GM12878 (cell line): ENCODE measurements around the gene ZNF512B.

ENCODE experiments used
- CHD1 ChIP-seq: IDR thresholded peaks from 2 replicates; pipeline ENCODE4 v1.6.1; 2012; ENCODE audit warnings: low read depth, low read length, improper control_type of control experiment
- CHD2 ChIP-seq: IDR thresholded peaks from 2 replicates; pipeline ENCODE4 v1.6.1; 2011; ENCODE audit warnings: low read depth, low read length, improper control_type of control experiment, borderline replicate concordance
- JUND ChIP-seq: IDR thresholded peaks from 2 replicates; pipeline ENCODE4 v1.6.1; 2012; ENCODE audit warnings: low read depth, mild to moderate bottlenecking, low read length, improper control_type of control experiment, moderate library complexity
- MXI1 ChIP-seq: fragments of 150-350 bp; IDR thresholded peaks from 2 replicates; pipeline ENCODE4 v1.6.1; 2011; ENCODE audit warnings: low read depth, mild to moderate bottlenecking, inconsistent platforms, low read length, improper control_type of control experiment
- NFYB ChIP-seq: IDR thresholded peaks from 2 replicates; pipeline ENCODE4 v1.6.1; 2011; ENCODE audit warnings: low read depth, mild to moderate bottlenecking, low read length, improper control_type of control experiment, moderate library complexity; ENCODE audit not compliant: insufficient read depth
- POLR2A ChIP-seq: IDR thresholded peaks from 2 replicates; pipeline ENCODE4 v1.6.1; 2011; ENCODE audit warnings: low read depth, mild to moderate bottlenecking, low read length
- POLR2AphosphoS2 ChIP-seq: IDR thresholded peaks from 2 replicates; pipeline ENCODE4 v1.6.1; 2011; ENCODE audit warnings: low read depth, mild to moderate bottlenecking, low read length, improper control_type of control experiment, moderate library complexity
- POLR2AphosphoS5 ChIP-seq: IDR thresholded peaks from 2 replicates; pipeline ENCODE4 v1.6.1; 2011; ENCODE audit warnings: mild to moderate bottlenecking, low read length, inconsistent platforms
- RAD21 ChIP-seq: IDR thresholded peaks from 2 replicates; pipeline ENCODE4 v1.6.1; 2011; ENCODE audit warnings: mild to moderate bottlenecking, low read depth, low read length, moderate library complexity; ENCODE audit not compliant: insufficient read depth
- STAT1 ChIP-seq: fragments of 450-650 bp; conservative IDR thresholded peaks from 2 replicates; pipeline ENCODE4 v1.6.1; 2014; ENCODE audit warnings: antibody characterized with exemption, mild to moderate bottlenecking
- TF ChIP-seq, protein P1 (sequence below), 3 experiments: IDR thresholded peaks in 2 of 3; conservative IDR thresholded peaks in 1 of 3; 2 replicates each; pipeline ENCODE4 v1.5.1; 2011; ENCODE audit warnings: low read depth in 3 of 3, low read length in 3 of 3, mild to moderate bottlenecking in 3 of 3, control low read depth in 2 of 3, moderate library complexity in 2 of 3, inconsistent platforms in 1 of 3, mixed read lengths in 1 of 3; ENCODE audit not compliant: control insufficient read depth in 2 of 3, insufficient read depth in 1 of 3; ENCODE audit errors: extremely low read depth in 1 of 3
- TF ChIP-seq, protein P2 (sequence below): IDR thresholded peaks from 2 replicates; pipeline ENCODE4 v1.6.1; 2012; ENCODE audit warnings: low read length, inconsistent platforms
- TF ChIP-seq, protein P3 (sequence below): IDR thresholded peaks from 2 replicates; pipeline ENCODE4 v1.6.1; 2012; ENCODE audit warnings: low read depth, low read length, improper control_type of control experiment
- TF ChIP-seq, protein P4 (sequence below): fragments of 450-650 bp; IDR thresholded peaks from 2 replicates; pipeline ENCODE4 v1.6.1; 2016; ENCODE audit warnings: mild to moderate bottlenecking

DNA sequence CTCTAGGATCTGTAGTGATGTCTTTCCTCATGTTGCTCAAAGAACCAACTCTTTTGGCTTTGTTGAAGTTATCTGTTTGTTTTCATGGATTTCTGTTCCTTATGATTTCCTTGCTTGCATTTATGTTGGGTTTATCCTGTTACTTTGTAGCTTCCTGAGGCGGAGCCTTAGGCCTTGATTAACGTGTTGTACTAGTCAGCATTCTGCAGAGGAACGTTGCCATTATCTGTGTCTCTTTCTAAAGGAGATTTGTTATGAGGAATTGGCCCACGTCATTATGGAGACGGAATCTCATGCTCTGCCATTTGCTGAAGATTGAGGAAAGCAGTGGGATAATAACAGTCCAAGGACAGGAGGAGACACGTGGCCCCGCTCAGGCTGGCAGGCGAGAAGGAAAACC lies 43.4 kb downstream of the ZNF512B start:
- TF ChIP-seq RAD21 (no peak), POLR2AphosphoS5 (no peak), MXI1 (no peak), CHD1 (no peak), NFYB (no peak), CHD2 (no peak), JUND (no peak), STAT1 (no peak), POLR2A (no peak), POLR2AphosphoS2 (no peak)
- TF ChIP-seq, protein P1, sequence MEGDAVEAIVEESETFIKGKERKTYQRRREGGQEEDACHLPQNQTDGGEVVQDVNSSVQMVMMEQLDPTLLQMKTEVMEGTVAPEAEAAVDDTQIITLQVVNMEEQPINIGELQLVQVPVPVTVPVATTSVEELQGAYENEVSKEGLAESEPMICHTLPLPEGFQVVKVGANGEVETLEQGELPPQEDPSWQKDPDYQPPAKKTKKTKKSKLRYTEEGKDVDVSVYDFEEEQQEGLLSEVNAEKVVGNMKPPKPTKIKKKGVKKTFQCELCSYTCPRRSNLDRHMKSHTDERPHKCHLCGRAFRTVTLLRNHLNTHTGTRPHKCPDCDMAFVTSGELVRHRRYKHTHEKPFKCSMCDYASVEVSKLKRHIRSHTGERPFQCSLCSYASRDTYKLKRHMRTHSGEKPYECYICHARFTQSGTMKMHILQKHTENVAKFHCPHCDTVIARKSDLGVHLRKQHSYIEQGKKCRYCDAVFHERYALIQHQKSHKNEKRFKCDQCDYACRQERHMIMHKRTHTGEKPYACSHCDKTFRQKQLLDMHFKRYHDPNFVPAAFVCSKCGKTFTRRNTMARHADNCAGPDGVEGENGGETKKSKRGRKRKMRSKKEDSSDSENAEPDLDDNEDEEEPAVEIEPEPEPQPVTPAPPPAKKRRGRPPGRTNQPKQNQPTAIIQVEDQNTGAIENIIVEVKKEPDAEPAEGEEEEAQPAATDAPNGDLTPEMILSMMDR (IDR thresholded peaks at IDR 0.05 in 2 of 3, conservative IDR thresholded peaks at IDR 0.05 in 1 of 3; ENCODE audit: control insufficient read depth in 2 of 3, extremely low read depth in 1 of 3, insufficient read depth in 1 of 3, low read depth in 3 of 3, low read length in 3 of 3): no peak
- TF ChIP-seq, protein P2, sequence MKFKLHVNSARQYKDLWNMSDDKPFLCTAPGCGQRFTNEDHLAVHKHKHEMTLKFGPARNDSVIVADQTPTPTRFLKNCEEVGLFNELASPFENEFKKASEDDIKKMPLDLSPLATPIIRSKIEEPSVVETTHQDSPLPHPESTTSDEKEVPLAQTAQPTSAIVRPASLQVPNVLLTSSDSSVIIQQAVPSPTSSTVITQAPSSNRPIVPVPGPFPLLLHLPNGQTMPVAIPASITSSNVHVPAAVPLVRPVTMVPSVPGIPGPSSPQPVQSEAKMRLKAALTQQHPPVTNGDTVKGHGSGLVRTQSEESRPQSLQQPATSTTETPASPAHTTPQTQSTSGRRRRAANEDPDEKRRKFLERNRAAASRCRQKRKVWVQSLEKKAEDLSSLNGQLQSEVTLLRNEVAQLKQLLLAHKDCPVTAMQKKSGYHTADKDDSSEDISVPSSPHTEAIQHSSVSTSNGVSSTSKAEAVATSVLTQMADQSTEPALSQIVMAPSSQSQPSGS: no peak
- TF ChIP-seq, protein P3, sequence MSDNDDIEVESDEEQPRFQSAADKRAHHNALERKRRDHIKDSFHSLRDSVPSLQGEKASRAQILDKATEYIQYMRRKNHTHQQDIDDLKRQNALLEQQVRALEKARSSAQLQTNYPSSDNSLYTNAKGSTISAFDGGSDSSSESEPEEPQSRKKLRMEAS: no peak
- TF ChIP-seq, protein P4, sequence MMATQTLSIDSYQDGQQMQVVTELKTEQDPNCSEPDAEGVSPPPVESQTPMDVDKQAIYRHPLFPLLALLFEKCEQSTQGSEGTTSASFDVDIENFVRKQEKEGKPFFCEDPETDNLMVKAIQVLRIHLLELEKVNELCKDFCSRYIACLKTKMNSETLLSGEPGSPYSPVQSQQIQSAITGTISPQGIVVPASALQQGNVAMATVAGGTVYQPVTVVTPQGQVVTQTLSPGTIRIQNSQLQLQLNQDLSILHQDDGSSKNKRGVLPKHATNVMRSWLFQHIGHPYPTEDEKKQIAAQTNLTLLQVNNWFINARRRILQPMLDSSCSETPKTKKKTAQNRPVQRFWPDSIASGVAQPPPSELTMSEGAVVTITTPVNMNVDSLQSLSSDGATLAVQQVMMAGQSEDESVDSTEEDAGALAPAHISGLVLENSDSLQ: no peak
